ENCODE results near the gene DNAJB8.

Gene DNAJB8

GRCh38 chr3:128442949-128443348 is 23.7 kb downstream of the DNAJB8 start:
- DNase-seq: no peak

- no peak for DNase-seq
These were observed 24.6 kb downstream of the DNAJB8 start for GRCh38 chr3:128442070-128442469.

- no peak for DNase-seq
These were observed 27.5 kb downstream of the DNAJB8 start for GRCh38 chr3:128439226-128439625.

DNA sequence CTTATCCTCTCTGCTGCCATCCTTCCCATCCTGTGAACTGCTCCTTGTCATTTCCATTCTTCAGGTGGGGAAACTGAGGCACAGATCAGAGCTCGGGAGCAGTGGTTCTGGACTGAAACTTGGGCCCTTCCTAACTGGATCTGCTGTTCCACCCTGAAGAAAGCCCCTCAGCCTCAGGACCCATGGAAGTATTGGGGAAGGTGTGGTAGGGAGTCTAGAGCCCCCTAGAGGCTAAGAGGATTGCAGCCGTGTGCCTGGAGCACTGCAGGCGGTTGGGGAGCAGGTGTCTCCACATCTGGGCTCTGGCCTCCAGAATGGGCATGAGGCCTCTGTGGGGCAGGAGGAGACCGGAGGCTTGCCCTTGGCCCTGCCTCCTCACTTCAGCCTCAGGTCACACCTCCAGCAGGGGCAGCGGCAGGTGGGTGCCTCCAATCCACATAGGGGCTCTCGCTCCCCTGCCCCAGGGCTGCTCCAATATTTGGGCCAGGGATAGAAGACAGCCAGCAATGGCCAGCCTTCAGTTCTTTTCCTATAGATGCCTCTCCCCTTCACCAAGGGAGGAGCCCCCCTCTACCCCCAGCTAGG is 28.1 kb downstream of the DNAJB8 start:
- DNase-seq: no peak

- DNase-seq: no peak
These were observed 30.5 kb downstream of the DNAJB8 start for GRCh38 chr3:128436214-128436613.

- no peak for DNase-seq
These were observed 31.1 kb downstream of the DNAJB8 start for GRCh38 chr3:128435561-128435960.

GRCh38 chr3:128435058-128435457 is 31.6 kb downstream of the DNAJB8 start:
- DNase-seq: no peak

- no peak for DNase-seq
These were observed 32.2 kb downstream of the DNAJB8 start for GRCh38 chr3:128434524-128434923.

- DNase-seq: no peak
These were observed 32.9 kb downstream of the DNAJB8 start for GRCh38 chr3:128433837-128434165.

GRCh38 chr3:128432971-128433836 is 33.5 kb downstream of the DNAJB8 start:
- DNase-seq: no peak

DNA sequence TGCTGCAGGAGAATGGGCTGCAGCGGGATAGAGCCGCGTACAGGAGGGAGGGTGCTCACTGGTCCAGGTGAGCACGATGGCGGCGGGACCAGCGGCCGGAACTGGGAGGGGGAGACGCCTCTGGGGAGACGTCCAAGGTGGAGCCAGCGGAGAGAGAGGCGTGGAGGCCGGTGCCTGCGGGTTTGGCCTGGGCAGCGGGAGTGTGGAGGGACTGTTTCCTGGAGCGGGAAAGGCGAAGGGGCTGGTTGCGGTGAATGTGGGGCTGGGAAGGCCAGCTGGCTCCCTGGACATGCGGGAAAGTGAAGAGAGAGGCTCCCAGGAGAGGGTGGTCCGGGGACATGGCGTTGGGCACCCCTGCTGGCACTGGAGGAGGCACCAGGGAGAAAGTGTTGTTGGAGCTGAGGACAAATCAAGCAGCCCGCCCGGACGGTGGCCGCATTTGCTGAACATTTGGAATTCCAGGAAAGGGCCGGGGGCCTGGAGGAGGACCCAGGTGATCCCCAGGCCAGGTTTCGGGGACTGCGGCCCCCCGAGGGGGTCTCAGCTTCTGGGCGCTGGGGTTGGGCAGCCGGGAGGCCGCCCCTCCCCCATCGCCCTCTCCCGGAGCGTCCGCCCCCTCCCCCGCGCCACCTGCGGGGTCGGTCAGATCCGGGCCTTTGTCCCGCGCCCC is 34.3 kb downstream of the DNAJB8 start:
- DNase-seq: no peak

GRCh38 chr3:128431803-128432300 is 34.8 kb downstream of the DNAJB8 start:
- no peak for DNase-seq

- DNase-seq: no peak
These were observed 36.0 kb downstream of the DNAJB8 start for GRCh38 chr3:128430731-128431130.

DNA sequence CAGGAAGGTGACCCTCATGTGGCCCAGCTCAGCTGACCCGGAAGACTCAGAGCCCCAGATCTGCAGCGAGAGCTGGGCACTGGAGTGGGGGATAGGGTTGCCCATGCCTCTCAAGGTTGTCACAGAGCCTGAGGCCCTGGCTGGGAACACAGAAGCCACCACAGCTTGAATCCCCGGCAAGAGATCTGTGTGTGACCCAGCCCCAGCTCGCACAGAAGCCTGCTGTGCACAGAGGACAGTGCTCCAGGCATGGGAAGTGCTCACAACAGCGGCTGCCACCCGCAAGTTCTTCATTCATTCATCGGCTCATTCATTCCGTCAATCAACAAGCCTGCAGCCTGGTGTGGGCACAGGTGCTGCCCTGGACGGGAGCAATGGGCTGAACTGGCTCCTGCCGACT is 36.4 kb downstream of the DNAJB8 start:
- no peak for DNase-seq

DNA sequence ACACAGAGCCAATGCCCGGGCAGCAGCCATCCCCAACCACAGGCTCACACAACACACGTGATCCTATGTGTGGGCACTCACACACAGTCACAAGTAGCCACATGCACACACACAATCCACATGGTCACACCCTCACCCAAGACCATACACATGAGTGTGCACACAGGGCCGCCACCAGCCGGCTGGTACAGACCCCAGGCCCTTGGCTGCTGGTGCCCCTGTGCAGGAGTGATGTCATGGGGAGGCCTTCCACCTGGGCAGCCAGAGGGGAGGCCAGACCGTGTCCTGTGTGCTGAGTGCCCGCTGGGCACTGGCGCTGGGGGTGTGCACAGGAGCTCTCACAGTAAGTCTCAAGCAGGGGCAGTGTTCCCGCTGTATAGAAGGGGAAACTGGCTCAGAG is 36.9 kb downstream of the DNAJB8 start:
- DNase-seq: no peak

GRCh38 chr3:128429275-128429674 is 37.4 kb downstream of the DNAJB8 start:
- DNase-seq: no peak

DNA sequence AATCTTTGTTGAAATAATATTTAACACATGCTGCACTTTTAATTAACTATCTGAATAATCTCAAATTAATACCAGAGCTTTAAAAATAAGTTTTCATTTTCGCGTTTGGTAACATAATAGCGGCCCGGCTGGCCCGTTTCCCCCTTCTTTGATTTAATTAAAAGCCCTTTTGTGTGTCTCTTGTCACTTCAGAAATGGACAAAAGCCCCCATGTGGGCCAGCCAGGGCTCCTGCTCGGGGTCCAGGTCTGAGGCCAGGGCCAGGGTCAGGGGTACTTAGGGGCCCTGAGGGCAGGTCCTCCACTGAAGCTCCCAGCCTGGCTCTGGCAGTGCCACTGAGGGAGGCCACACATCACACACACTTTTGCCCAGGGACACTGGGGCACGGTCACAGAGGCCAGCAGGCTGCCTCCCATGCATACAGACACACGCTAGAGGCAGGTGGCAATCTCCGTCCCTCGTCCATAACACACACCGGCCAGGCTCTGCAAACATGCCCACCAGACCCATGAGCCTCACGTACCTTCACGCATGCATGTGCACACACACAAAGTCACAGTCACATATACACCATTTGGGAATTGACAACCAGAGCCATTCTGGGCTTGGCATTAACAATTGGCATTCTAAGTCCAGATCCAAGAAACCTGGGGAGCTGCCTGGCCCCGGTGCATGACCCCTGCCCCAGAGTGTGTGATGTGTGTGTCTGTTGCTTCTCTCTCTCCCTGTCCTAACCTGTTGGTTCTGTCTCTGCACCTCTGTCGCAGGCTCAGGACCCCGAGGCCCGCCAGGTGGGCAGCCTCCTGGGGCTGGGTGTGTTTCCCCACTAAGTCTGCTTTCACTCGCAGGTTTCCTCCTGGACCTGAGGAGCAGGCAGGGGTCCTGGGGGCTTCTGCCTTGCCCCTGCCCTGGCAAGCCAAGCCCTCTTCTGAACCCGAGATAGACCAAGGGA is 38.5 kb downstream of the DNAJB8 start:
- no peak for DNase-seq

DNA sequence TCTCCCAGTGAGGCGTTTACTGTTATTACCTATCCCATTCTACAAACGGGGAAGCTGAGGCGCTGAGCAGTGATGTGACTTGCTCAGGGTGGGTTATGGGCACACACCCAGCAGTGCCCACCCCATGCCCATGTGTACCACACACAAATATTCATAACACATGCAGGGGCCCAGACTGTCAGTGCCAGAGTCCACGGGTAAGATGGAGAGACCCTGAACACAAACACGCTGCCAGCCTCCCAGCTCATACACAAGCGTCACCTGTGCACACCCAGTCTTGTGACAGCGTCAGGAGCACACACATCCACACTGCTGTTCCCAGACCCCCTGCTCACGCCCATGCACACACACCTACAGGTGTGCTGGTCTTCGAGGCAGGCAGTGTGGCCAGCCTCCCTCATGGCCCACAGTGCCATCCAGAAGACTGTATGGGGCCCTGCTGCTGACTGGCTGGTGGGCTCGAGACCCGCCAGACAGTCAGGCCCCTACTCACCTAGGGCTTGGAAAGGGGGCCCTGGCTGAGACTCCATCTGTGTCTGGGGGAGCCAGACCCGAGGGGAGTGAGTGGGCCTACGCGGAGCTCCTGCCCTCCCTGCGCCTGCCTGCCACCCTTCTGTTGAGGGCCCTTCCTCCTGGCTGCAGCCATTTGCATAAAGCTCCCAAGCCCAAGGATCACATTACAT is 39.4 kb downstream of the DNAJB8 start:
- DNase-seq: no peak

DNA sequence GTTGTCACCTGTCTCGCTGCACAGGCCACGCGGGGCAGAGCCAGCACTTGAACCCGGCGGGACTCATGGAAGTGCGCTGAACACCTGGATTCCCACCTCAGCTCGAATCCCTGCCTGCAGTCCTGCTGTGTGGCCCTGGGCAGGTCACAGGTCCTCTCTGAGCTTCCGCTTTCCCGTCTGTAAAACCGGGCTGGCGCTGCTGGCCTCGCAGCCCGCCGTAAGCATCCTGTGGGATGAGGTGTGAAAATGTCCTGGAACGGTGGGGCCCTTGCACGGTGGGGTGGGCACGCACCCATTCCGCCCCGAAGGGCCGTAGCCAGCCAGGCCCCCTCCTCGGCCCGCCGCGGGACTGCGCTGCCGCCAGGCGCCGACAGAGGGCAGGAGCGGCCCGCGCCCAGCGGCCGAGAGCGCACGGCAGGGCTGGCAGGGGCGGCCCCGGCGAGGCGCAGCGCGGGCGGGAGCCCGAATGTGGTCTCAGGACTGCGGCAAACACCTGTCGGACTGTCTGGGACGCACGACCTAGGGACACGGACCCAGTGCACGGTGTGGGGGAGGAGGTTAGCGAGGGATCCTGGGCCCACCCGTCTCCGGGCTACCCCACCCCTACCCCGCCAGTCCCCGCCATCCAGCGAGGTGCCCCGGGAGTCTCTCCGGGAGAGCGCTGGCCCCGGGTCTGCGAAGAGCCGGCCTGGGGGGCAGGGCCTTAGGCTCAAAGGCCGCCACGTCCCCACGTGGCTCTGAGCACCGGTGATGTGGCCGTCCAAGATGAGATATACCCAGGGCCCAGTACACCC is 40.4 kb downstream of the DNAJB8 start:
- peak; percentile 75 for DNase-seq

DNA sequence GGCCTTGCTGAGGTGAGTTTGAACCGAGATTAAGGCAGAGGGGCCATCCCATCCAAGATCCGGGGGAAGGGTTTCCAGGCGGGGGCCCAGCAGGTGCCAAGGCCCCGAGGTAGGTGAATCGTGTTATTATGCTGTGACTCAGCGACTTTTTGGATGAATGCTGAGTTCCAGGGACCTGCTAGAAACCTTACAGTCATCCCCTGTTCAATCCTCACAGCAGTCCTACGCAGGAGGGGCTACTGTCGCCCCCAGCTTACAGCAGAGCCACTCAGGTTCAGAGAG is 40.9 kb downstream of the DNAJB8 start:
- DNase-seq: no peak

DNA sequence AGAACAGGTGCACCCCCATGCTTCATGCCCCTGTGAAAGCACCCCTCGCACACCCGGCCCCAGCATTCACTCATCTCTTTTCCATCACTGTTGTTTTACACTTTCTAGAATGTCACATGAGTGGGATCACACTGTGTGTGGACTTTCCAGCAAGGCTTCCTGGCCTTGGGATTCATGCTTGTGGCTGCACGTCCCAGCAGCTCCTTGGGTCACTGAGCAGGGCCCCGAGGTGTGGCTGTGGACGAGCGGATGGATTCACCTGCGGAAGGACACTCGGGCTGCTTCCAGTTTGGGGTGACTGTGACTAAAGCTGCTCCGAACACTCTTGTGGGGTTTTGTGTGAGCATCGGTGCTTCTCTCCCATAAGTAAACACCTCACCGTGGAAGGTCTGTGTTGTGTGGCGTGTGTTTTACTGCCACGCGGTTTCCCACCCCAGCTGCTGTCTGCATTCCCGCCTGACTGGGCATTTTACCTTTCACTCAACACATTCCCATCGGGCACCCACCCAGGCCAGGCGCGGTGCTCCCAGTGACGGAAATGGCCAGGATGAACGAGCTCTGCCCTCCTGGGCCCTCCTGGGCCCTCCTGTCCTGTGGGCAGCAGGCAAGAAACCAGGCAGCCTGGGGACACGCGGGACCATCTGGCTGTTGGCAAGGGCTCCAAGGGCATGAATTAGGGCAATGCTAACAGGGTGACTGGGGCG is 41.4 kb downstream of the DNAJB8 start:
- no peak for DNase-seq
